Esophagus squamous epithelium (tissue), 5 donors: ENCODE data around the gene AKNA. TPM values are rescaled to one million over a fixed set of nuclear protein-coding genes. Genes with fewer than 3 reads are reported as not detected.

ENCODE experiments used
- DNase-seq: peaks from one replicate; lab custom pipeline; 2025; lab: John Stamatoyannopoulos, UW
- H3K27ac ChIP-seq, 4 donors: fragments of 200-600 bp; sonication (generic); one replicate each; pipeline ENCODE4 v1.5.1; 2016 to 2019; ENCODE audit warnings: mild to moderate bottlenecking in 1 of 4
- H3K27me3 ChIP-seq, 4 donors: fragments of 200-600 bp; sonication (generic); 1 replicate in 3 of 4; 2 replicates in 1 of 4; pipeline versions ENCODE4 v1.5.1 to v1.6.0; 2017 to 2021; ENCODE audit warnings: antibody characterized with exemption in 1 of 4
- H3K36me3 ChIP-seq, 3 donors: fragments of 200-600 bp; sonication (generic); one replicate each; pipeline ENCODE4 v1.5.1; 2016 to 2019
- H3K4me1 ChIP-seq, 3 donors: fragments of 200-600 bp; sonication (generic); one replicate each; pipeline ENCODE4 v1.5.1; 2017 to 2019
- H3K4me3 ChIP-seq, 4 donors: fragments of 200-600 bp; sonication (generic); 1 replicate in 3 of 4; 2 replicates in 1 of 4; pipeline ENCODE4 v1.5.1; 2016 to 2019; ENCODE audit warnings: mild to moderate bottlenecking in 2 of 4, moderate library complexity in 1 of 4
- H3K9me3 ChIP-seq, 3 donors: fragments of 200-600 bp; sonication (generic); one replicate each; pipeline ENCODE4 v1.5.1; 2016 to 2019
- POLR2A ChIP-seq, 4 donors: fragments of 450-650 bp; IDR thresholded peaks; one replicate each; pipeline ENCODE4 v1.6.1; 2017; ENCODE audit warnings: antibody characterized with exemption in 4 of 4, mild to moderate bottlenecking in 4 of 4, moderate library complexity in 3 of 4
- WGBS, 2 donors: methylation state at CpG; one replicate each; pipeline ENCODE4 v1.1.5; 2018; 5-methylcytosine and 5-hydroxymethylcytosine counted together
- intact Hi-C: fragments of 100-400 bp; cut with DNase I; formaldehyde crosslinking; loops from one replicate; pipeline ENCODE4 v1.15.0; 2022
- total RNA-seq, 4 donors: library from RNA; depleted of rRNA; stranded (reverse); fragments of >200 nt; gene quantifications; one replicate each; pipeline ENCODE4 v1.1.0, GENCODE V29; 2016
- TF ChIP-seq, protein P1 (sequence below), 6 experiments: fragments of 450-650 bp in 4 of 6; fragments of 200-600 bp in 2 of 6; sonication (generic) in 2 of 6; IDR thresholded peaks; one replicate each; pipeline ENCODE4 v1.5.1; 2016 to 2019; ENCODE audit warnings: antibody characterized with exemption in 6 of 6, mild to moderate bottlenecking in 4 of 6, moderate library complexity in 4 of 6
- donor health status: DM: yes; HTN: yes; CAD: no.

AKNA gene
- total RNA-seq, 4 donors from 2014 or later, result 6.1 to 25.0 (median 7.6) TPM

DNA sequence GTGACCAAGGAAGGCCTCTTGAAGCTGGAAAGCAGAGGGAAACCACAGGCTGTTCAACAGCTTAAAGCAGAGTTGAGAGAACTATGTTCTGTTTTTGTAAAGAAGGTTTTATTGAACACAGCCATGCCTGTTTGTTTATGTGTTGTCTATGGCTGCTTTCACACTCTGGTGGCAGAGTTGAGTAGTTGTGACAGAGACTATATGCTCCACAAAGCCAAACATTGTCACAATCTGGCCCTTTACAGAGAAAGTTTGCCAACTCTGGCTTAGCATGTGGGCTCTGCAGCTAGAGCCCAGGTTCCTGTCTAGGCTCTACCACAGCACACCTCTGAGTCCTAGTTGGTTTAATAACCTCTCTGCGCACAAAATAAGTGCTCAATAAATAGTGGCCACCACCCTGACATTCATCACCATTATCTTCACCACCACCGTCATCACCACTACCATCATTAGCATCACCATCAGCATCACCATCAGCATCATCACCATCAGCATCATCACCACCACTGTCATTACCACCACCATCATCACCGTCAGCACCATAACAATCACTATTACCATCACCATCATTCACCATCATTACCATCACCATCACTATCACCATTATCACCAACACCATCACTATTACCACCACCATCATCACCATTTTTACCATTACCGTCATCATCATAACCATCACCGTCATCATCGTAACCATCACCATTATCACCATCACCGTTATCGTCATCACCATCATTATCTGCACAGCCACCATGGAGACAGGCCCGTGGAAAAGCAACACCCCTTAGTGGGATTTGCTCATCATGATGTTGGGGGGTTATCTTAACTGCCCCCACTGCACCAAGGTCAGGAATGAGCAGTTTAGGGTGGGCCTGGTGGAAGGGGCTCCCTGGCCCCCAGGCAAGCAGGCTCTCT lies 18.3 kb downstream of the AKNA start:
- intact Hi-C loops, result no loop called here
- WGBS, 2 donors, result 93 to 97% methylated on average over 9 of the region's 9 CpGs
- no peak for DNase-seq
- H3K27me3 ChIP-seq, result no peaks in the 10 kb centered on the region
- TF ChIP-seq, protein P1, sequence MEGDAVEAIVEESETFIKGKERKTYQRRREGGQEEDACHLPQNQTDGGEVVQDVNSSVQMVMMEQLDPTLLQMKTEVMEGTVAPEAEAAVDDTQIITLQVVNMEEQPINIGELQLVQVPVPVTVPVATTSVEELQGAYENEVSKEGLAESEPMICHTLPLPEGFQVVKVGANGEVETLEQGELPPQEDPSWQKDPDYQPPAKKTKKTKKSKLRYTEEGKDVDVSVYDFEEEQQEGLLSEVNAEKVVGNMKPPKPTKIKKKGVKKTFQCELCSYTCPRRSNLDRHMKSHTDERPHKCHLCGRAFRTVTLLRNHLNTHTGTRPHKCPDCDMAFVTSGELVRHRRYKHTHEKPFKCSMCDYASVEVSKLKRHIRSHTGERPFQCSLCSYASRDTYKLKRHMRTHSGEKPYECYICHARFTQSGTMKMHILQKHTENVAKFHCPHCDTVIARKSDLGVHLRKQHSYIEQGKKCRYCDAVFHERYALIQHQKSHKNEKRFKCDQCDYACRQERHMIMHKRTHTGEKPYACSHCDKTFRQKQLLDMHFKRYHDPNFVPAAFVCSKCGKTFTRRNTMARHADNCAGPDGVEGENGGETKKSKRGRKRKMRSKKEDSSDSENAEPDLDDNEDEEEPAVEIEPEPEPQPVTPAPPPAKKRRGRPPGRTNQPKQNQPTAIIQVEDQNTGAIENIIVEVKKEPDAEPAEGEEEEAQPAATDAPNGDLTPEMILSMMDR (IDR thresholded peaks at IDR 0.05), result no peak
- no peak for TF ChIP-seq POLR2A (IDR thresholded peaks at IDR 0.05)
- H3K4me1 ChIP-seq, result peaks cover 5 to 86% (median 20%) of the 10 kb centered on the region in 3 donors
- no peak overlapping the region for H3K4me3 ChIP-seq
- no peaks in the 10 kb centered on the region for H3K9me3 ChIP-seq
- peak overlapping the region in 3 of 4 donors; percentile 57 to 83 (median 78) for H3K27ac ChIP-seq
- H3K36me3 ChIP-seq, result peaks cover 0 to 69% (median 4%) of the 10 kb centered on the region in 3 donors

DNA sequence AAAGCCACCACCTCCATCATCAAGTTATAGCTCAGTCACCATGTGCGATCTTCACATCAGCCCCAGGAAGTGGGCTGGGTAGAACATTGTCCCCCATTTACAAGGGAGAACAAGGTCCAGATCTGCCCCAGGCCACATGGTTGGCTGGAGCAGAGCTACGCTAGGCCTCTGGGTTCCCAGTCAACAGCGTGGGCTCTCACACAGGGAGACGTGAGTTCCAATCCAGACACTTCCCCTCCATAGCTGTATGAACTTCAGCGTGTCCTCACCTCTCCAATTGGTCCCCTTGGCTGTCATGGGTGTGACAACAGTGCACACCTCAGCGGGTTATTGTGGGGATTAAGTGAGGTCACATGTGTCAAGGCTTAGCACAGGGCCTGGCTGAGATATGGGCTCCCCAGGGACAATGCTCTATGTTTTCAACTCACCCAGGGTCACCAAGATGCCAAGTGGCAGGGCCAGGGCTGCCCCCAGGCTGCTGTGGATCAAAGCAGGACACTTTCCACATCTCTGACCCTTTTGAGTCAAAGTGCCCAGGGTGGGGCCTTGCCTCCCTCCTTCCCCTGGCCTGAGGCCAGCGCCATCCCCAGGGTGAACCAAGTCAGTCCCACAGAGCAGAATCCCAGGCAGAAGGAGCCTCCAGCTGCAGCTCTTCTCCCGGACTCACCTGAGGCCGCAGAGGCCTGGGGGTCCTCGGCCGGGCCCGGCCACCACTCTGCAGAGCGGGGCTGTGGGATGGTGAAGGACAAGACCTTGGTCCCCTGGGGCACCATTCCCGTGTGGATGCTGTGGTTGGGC lies 19.8 kb downstream of the AKNA start:
- Histone ChIP-seq H3K4me1 (peaks cover 5 to 82% (median 20%) of the 10 kb centered on the region in 3 donors), H3K36me3 (peaks cover 0 to 68% (median 0%) of the 10 kb centered on the region in 3 donors)

DNA sequence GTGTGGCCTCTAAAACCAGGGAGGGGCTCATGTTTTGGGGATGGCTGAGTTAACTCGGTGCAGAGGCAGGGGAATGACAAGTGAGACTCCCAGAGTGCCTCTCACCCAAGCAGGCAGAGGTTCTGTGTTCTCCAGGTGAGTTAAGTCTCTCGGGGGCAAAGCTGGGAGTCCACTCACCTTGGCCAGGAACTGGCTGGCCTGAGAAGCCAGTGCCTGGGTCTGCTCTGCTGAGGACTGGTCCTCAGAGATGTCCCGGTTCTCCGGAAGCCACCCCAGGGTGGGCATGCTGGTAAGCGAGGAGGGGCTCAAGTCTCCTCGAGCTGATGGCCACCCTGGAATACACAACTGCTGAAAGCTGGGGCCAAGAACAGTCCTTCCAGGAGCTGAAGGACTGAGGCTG lies 20.4 kb downstream of the AKNA start:
- intact Hi-C loops, result no loop called here
- H3K4me1 ChIP-seq, result peaks cover 3 to 76% (median 15%) of the 10 kb centered on the region in 3 donors
- no peaks in the 10 kb centered on the region for H3K27me3 ChIP-seq
- 50 to 80% methylated on average over 2 of the region's 6 CpGs for WGBS, 2 donors
- no peaks in the 10 kb centered on the region for H3K9me3 ChIP-seq
- peak overlapping the region; percentile 39 to 76 (median 62) for H3K27ac ChIP-seq
- no peak overlapping the region for H3K4me3 ChIP-seq
- peaks cover 0 to 70% (median 0%) of the 10 kb centered on the region in 3 donors for H3K36me3 ChIP-seq
- DNase-seq, result no peak
- TF ChIP-seq, protein P1 (IDR thresholded peaks at IDR 0.05), result no peak
- TF ChIP-seq POLR2A (IDR thresholded peaks at IDR 0.05), result no peak

More for the DNA sequence above, 19.8 kb downstream of the AKNA start:
- no peak for DNase-seq
- intact Hi-C loops, result no loop called here
- Histone ChIP-seq H3K27me3 (no peaks in the 10 kb centered on the region), H3K4me3 (no peak overlapping the region), H3K9me3 (no peaks in the 10 kb centered on the region), H3K27ac (peak overlapping the region; percentile 39 to 76 (median 62))
- 74 to 100% methylated on average over 4 to 5 of the region's 14 CpGs for WGBS, 2 donors
- TF ChIP-seq, protein P1 (IDR thresholded peaks at IDR 0.05), result no peak
- no peak for TF ChIP-seq POLR2A (IDR thresholded peaks at IDR 0.05)

DNA sequence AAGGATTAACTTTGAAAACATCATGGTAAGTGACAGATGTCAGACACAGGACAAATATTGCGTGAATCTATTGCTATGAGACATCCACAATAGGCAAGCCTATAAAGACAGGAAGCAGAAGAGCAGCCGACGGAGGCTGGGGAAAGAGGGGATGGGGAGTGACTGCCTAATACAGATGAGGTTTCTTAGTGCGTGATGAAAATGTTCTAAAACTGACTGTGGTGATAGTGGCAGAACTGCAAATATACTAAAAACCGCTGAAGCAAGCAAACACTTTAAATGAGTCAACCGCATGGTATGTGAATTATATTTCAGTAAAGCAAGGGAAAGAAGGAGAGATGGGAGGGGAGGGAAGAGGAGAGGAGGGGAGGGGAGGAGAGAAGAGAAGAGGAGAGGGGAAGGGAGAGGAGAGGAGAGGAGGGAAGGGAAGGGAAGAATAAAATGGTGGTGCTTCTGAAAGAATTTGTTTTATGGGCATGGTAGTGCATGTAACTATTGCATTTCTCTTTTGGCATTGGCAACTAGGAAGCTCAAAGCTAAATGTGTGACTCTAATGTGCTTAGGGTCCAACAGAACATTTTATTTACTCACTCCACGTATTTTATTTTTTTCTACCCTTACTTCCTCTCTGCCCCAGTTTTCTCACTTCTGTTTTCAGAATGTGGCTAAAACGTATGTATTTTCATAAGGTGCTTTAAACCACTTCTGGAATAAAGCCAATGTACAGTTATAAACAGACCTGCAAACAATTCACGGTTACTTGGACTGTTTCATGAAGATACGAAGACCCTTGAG lies 21.3 kb downstream of the AKNA start:
- H3K9me3 ChIP-seq, result no peaks in the 10 kb centered on the region
- peaks cover 0 to 73% (median 2%) of the 10 kb centered on the region in 3 donors for H3K36me3 ChIP-seq
- peaks cover 0 to 68% (median 9%) of the 10 kb centered on the region in 3 donors for H3K4me1 ChIP-seq
- peak overlapping the region; percentile 39 to 71 (median 62) for H3K27ac ChIP-seq
- intact Hi-C loops, result no loop called here
- H3K27me3 ChIP-seq, result no peaks in the 10 kb centered on the region
- TF ChIP-seq, protein P1 (IDR thresholded peaks at IDR 0.05), result no peak
- TF ChIP-seq POLR2A (IDR thresholded peaks at IDR 0.05), result peak in 1 of 4 donors; percentile 26
- WGBS, 2 donors, result 46 to 49% methylated on average over 10 of the region's 10 CpGs
- no peak overlapping the region for H3K4me3 ChIP-seq
- no peak for DNase-seq
